Bronchial epithelial cell (primary cell): ENCODE data around the gene GLCE. TPM values are rescaled to one million over a fixed set of nuclear protein-coding genes. Genes with fewer than 3 reads are reported as not detected.

Experiments
- DNase-seq: peaks from one replicate; pipeline ENCODE4 v3.0.0-alpha.2; 2010; ENCODE audit warnings: low read depth
- FAIRE-seq: peaks from 2 replicates; lab custom pipeline; 2011; peaks lifted over from hg19 to GRCh38; lab: Jason Lieb, UNC
- H3K27me3 ChIP-seq: 2 replicates; pipeline ENCODE4 v1.5.1; 2011; ENCODE audit warnings: low read length; ENCODE audit not compliant: control insufficient read depth, insufficient read depth
- H3K36me3 ChIP-seq: 2 replicates; pipeline ENCODE4 v1.5.1; 2011; ENCODE audit warnings: low read length; ENCODE audit not compliant: control insufficient read depth, insufficient read depth
- H3K4me3 ChIP-seq: 2 replicates; pipeline ENCODE4 v1.5.1; 2011; ENCODE audit warnings: mild to moderate bottlenecking, low read depth, low read length, control low read depth
- CTCF ChIP-seq: IDR thresholded peaks from 2 replicates; pipeline ENCODE4 v1.5.1; 2011; ENCODE audit warnings: mild to moderate bottlenecking, moderate library complexity, low read length, control low read depth, inconsistent platforms; ENCODE audit not compliant: insufficient read depth, severe bottlenecking
- total RNA-seq: library from RNA; depleted of rRNA; stranded (reverse); fragments of >200 nt; gene quantifications from 2 replicates; pipeline ENCODE4 v1.2.1, GENCODE V29; 2014

GLCE gene
- total RNA-seq, 1 donor from 2014 or later = 46.3 TPM

- no peaks in the 10 kb centered on the region for H3K36me3 ChIP-seq
- TF ChIP-seq CTCF = no peak
- H3K27me3 ChIP-seq = no peaks in the 10 kb centered on the region
Observed at GRCh38 chr15:69277316-69277715, 116.9 kb downstream of the GLCE start.

DNA sequence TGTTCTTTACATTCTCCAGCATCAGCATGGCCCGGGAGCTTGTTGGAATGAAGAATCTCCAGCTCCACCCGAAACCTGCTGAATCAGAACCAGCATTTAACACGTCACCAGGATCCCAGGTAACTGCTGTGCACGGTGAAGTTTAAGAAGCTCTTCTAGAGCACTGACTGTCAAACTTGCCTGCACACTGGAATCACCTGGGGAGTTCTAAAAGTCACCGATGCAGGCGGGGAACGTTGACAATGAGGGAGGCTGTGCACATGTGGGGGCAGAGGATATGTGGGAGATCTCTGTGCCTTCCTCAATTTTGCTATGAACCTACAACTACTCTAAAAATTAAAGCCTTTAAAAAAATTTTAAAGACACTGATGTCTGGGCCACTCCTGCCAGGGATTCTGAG lies 119.2 kb downstream of the GLCE start:
- Histone ChIP-seq H3K36me3 (no peaks in the 10 kb centered on the region), H3K4me3 (no peak overlapping the region), H3K27me3 (no peaks in the 10 kb centered on the region)
- no peak for TF ChIP-seq CTCF
- FAIRE-seq (peak; percentile 52), DNase-seq (no peak)

More at GRCh38 chr15:69277316-69277715, 116.9 kb downstream of the GLCE start:
- no peak overlapping the region for H3K4me3 ChIP-seq
- DNase-seq (no peak), FAIRE-seq (no peak)

DNA sequence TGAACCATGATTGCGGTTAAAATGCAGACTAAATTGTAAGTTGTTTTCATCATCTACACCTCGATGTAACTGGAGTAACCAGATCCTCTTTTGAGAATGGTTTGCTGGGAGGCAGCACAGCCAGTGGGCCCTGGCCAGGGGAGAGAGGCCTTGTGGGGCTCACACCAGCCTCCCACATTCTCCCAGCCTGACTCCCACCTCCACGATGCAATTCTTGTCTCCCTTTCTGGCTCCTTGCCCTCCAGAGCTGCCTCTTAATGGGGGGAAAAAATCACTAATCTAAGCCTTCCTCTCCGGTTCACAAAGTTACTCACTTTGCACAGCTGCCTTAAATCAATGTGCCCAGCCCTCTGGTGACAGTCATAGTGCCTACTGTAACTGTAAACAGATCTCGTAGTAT lies 120.3 kb downstream of the GLCE start:
- H3K36me3 ChIP-seq = no peaks in the 10 kb centered on the region
- no peak for DNase-seq
- no peaks in the 10 kb centered on the region for H3K27me3 ChIP-seq
- FAIRE-seq = no peak
- no peak overlapping the region for H3K4me3 ChIP-seq
- TF ChIP-seq CTCF = no peak

DNA sequence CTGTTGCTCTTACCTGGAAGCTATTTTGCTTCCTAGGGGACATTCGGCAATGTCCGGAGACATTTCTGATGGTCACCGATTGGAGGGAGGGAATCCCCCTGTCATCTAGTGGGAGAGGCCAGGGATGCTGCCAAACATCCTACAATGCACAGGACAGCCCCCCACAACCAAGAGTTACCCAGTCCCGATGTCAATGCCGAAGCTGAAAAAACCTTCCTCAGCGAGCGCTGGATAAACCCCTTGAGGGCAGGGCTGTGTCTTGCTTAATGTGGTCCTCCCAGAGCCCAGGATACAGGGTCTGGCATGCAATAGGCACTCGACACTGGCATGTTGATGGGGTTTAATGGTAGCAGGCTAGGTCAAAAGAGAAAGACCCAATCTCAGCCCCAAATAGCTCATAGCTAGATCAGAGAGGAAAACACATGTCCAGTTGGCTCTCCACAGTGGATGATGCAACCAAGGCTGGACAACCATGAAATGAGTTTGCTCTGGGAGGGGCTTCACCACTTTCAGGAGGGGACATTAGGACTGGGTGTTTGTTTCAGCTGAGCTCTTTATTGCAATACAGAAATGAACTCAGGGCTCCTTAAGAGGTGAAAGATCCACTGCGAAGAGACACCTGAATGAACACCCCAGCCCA lies 121.8 kb downstream of the GLCE start:
- H3K27me3 ChIP-seq = no peaks in the 10 kb centered on the region
- TF ChIP-seq CTCF = no peak
- no peak overlapping the region for H3K4me3 ChIP-seq
- no peaks in the 10 kb centered on the region for H3K36me3 ChIP-seq
- no peak for FAIRE-seq
- DNase-seq = no peak

- FAIRE-seq = peak; percentile 75
Observed at GRCh38 chr15:69285834-69286233, 125.4 kb downstream of the GLCE start.

More at GRCh38 chr15:69285834-69286233, 125.4 kb downstream of the GLCE start:
- DNase-seq = no peak
- no peaks in the 10 kb centered on the region for H3K27me3 ChIP-seq
- TF ChIP-seq CTCF = no peak
- H3K4me3 ChIP-seq = no peak overlapping the region
- no peaks in the 10 kb centered on the region for H3K36me3 ChIP-seq
